ENCODE results near the gene DLG2.

DLG2 gene

GRCh38 chr11:84890676-84891075 is 736.5 kb downstream of the DLG2 start:
- Histone ChIP-seq H3K27ac (ENCODE audit: low read depth in 2 of 2, low read length in 2 of 2) (no peak overlapping the region), H3K36me3 (ENCODE audit: control insufficient read depth in 2 of 2, insufficient read depth in 2 of 2, low read length in 2 of 2) (no peaks in the 10 kb centered on the region), H3K9me3 (ENCODE audit: control insufficient read depth in 2 of 2, low read length in 2 of 2) (no peaks in the 10 kb centered on the region), H3K4me3 (ENCODE audit: low read length in 2 of 2) (no peak overlapping the region), H3K4me1 (ENCODE audit: control insufficient read depth in 2 of 2, insufficient read depth in 2 of 2, low read length in 2 of 2) (no peaks in the 10 kb centered on the region), H3K9ac (ENCODE audit: low read depth in 1 of 2, low read length in 2 of 2) (no peak overlapping the region), H3K27me3 (ENCODE audit: control insufficient read depth in 2 of 2, insufficient read depth in 2 of 2, low read length in 2 of 2) (no peaks in the 10 kb centered on the region)

DNA sequence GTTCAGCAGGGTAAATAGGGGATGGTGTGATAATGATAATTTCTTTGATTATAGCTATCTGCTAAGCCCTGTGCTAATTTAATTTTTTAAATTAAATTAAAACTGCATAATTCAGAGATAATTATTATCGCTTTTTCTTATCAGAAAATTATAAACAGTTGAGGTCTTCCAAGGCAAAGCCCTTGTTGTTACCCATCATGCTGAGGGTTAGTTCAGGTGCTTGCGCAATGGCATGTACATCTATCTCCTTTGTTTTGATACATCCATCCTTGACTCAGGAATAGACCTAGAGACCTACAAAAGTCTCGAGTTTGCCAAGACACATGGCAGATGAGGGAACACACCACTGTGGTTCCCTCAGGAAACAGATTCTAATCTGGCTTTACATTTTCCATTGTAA is 737.6 kb downstream of the DLG2 start:
- Histone ChIP-seq H3K27ac (ENCODE audit: low read depth in 2 of 2, low read length in 2 of 2) (no peak overlapping the region), H3K9me3 (ENCODE audit: control insufficient read depth in 2 of 2, low read length in 2 of 2) (no peaks in the 10 kb centered on the region), H3K4me3 (ENCODE audit: low read length in 2 of 2) (no peak overlapping the region), H3K27me3 (ENCODE audit: control insufficient read depth in 2 of 2, insufficient read depth in 2 of 2, low read length in 2 of 2) (no peaks in the 10 kb centered on the region), H3K36me3 (ENCODE audit: control insufficient read depth in 2 of 2, insufficient read depth in 2 of 2, low read length in 2 of 2) (no peaks in the 10 kb centered on the region), H3K9ac (ENCODE audit: low read depth in 1 of 2, low read length in 2 of 2) (no peak overlapping the region), H3K4me1 (ENCODE audit: control insufficient read depth in 2 of 2, insufficient read depth in 2 of 2, low read length in 2 of 2) (no peaks in the 10 kb centered on the region)

DNA sequence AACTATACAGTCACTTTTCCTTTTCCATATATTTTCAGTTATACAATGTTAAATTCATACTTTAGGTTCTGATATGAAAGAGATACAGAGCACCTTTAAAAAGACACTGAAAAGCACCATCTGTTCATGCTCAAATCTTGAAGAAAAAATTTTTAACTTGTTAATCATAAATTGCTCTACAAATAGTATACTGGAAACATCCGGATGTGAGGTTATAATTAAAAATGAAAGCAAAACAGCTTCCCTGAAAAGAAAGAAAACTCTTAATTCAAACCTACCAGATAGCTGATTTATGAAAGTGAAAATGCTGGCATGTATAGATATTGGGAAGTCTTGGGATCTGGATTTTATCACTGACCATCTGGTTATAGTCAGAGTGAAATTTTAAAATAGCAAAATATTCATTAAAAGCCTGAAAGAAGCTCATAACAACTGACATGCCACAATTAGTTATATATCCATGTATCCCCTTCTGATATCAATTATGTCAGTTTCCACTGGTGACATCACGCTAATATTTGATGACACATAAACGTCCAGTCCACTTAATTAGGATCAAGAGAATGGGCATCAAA is 740.0 kb downstream of the DLG2 start:
- H3K9me3 ChIP-seq (ENCODE audit: control insufficient read depth in 2 of 2, low read length in 2 of 2), result no peaks in the 10 kb centered on the region
- no peak overlapping the region for H3K4me3 ChIP-seq (ENCODE audit: low read length in 2 of 2)
- H3K9ac ChIP-seq (ENCODE audit: low read depth in 1 of 2, low read length in 2 of 2), result no peak overlapping the region
- no peaks in the 10 kb centered on the region for H3K36me3 ChIP-seq (ENCODE audit: control insufficient read depth in 2 of 2, insufficient read depth in 2 of 2, low read length in 2 of 2)
- H3K4me1 ChIP-seq (ENCODE audit: control insufficient read depth in 2 of 2, insufficient read depth in 2 of 2, low read length in 2 of 2), result no peaks in the 10 kb centered on the region
- no peaks in the 10 kb centered on the region for H3K27me3 ChIP-seq (ENCODE audit: control insufficient read depth in 2 of 2, insufficient read depth in 2 of 2, low read length in 2 of 2)
- no peak overlapping the region for H3K27ac ChIP-seq (ENCODE audit: low read depth in 2 of 2, low read length in 2 of 2)

GRCh38 chr11:84886344-84886743 is 740.8 kb downstream of the DLG2 start:
- Histone ChIP-seq H3K36me3 (ENCODE audit: control insufficient read depth in 2 of 2, insufficient read depth in 2 of 2, low read length in 2 of 2) (no peaks in the 10 kb centered on the region), H3K4me1 (ENCODE audit: control insufficient read depth in 2 of 2, insufficient read depth in 2 of 2, low read length in 2 of 2) (no peaks in the 10 kb centered on the region), H3K27me3 (ENCODE audit: control insufficient read depth in 2 of 2, insufficient read depth in 2 of 2, low read length in 2 of 2) (no peaks in the 10 kb centered on the region), H3K9me3 (ENCODE audit: control insufficient read depth in 2 of 2, low read length in 2 of 2) (no peaks in the 10 kb centered on the region), H3K9ac (ENCODE audit: low read depth in 1 of 2, low read length in 2 of 2) (no peak overlapping the region), H3K4me3 (ENCODE audit: low read length in 2 of 2) (no peak overlapping the region), H3K27ac (ENCODE audit: low read depth in 2 of 2, low read length in 2 of 2) (no peak overlapping the region)

DNA sequence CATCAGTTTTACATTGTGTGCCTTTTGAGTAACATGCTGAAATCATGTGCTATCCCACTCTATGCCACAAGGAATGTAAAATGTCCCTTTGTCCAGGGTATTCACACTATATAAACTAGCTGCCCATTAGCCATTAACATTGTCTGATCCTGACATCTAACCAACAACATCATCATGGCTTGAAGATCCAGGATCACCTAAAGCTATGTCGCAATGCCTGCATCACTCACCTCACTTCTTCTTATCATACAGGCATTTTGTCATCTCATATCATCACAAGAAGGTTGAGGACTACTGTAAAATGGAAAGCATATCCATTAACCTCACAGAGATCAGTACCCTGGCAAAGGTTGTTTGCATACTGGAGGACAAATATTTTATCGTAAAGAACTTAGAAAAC is 742.3 kb downstream of the DLG2 start:
- Histone ChIP-seq H3K27ac (ENCODE audit: low read depth in 2 of 2, low read length in 2 of 2) (no peak overlapping the region), H3K36me3 (ENCODE audit: control insufficient read depth in 2 of 2, insufficient read depth in 2 of 2, low read length in 2 of 2) (no peaks in the 10 kb centered on the region), H3K9me3 (ENCODE audit: control insufficient read depth in 2 of 2, low read length in 2 of 2) (no peaks in the 10 kb centered on the region), H3K4me1 (ENCODE audit: control insufficient read depth in 2 of 2, insufficient read depth in 2 of 2, low read length in 2 of 2) (no peaks in the 10 kb centered on the region), H3K9ac (ENCODE audit: low read depth in 1 of 2, low read length in 2 of 2) (no peak overlapping the region), H3K27me3 (ENCODE audit: control insufficient read depth in 2 of 2, insufficient read depth in 2 of 2, low read length in 2 of 2) (no peaks in the 10 kb centered on the region), H3K4me3 (ENCODE audit: low read length in 2 of 2) (no peak overlapping the region)

DNA sequence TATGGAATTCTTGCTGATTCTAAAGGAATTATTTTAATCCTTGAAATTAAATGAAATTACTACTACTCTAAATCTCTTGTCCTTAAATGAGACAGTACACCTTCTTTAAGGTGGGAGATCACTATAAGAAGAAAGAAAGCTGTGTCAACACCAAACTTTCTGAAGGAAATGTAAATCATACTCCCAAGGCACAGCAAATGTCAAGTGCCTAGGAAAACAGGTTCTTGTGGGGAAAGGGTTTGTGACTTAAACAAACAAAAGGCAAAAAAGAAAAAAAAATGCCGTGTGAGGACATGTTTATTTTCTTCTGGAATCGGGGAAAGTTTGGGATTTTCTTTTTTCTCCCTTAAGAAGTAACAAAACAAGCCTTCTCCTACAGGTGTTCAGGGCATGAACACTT is 745.1 kb downstream of the DLG2 start:
- H3K4me3 ChIP-seq (ENCODE audit: low read length in 2 of 2), result no peak overlapping the region
- no peak overlapping the region for H3K27ac ChIP-seq (ENCODE audit: low read depth in 2 of 2, low read length in 2 of 2)
- no peaks in the 10 kb centered on the region for H3K36me3 ChIP-seq (ENCODE audit: control insufficient read depth in 2 of 2, insufficient read depth in 2 of 2, low read length in 2 of 2)
- no peaks in the 10 kb centered on the region for H3K9me3 ChIP-seq (ENCODE audit: control insufficient read depth in 2 of 2, low read length in 2 of 2)
- H3K9ac ChIP-seq (ENCODE audit: low read depth in 1 of 2, low read length in 2 of 2), result no peak overlapping the region
- H3K4me1 ChIP-seq (ENCODE audit: control insufficient read depth in 2 of 2, insufficient read depth in 2 of 2, low read length in 2 of 2), result no peaks in the 10 kb centered on the region
- no peaks in the 10 kb centered on the region for H3K27me3 ChIP-seq (ENCODE audit: control insufficient read depth in 2 of 2, insufficient read depth in 2 of 2, low read length in 2 of 2)

- Histone ChIP-seq H3K9me3 (ENCODE audit: control insufficient read depth in 2 of 2, low read length in 2 of 2) (no peaks in the 10 kb centered on the region), H3K4me3 (ENCODE audit: low read length in 2 of 2) (no peak overlapping the region), H3K4me1 (ENCODE audit: control insufficient read depth in 2 of 2, insufficient read depth in 2 of 2, low read length in 2 of 2) (no peaks in the 10 kb centered on the region), H3K36me3 (ENCODE audit: control insufficient read depth in 2 of 2, insufficient read depth in 2 of 2, low read length in 2 of 2) (no peaks in the 10 kb centered on the region), H3K27ac (ENCODE audit: low read depth in 2 of 2, low read length in 2 of 2) (no peak overlapping the region), H3K27me3 (ENCODE audit: control insufficient read depth in 2 of 2, insufficient read depth in 2 of 2, low read length in 2 of 2) (no peaks in the 10 kb centered on the region), H3K9ac (ENCODE audit: low read depth in 1 of 2, low read length in 2 of 2) (no peak overlapping the region)
Observed at GRCh38 chr11:84871116-84871515, 756.0 kb downstream of the DLG2 start.

DNA sequence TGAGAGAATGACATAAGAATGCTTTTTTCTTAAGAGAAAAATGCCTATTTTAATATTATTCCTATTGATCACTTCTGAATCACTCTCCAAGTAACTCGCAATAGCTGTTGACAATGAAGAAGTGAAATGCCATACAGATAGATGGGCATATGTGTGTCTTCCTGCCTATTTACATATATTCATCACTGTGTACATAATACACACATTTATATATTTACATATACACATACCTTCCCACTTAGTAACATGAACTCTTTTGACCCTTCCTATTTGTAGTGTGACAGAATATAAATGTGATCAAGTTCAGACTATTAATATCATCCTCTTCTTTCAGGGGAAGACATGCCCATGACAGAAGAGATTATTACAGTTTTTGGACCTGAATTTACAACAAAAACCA is 756.7 kb downstream of the DLG2 start:
- no peaks in the 10 kb centered on the region for H3K36me3 ChIP-seq (ENCODE audit: control insufficient read depth in 2 of 2, insufficient read depth in 2 of 2, low read length in 2 of 2)
- H3K27ac ChIP-seq (ENCODE audit: low read depth in 2 of 2, low read length in 2 of 2), result no peak overlapping the region
- H3K27me3 ChIP-seq (ENCODE audit: control insufficient read depth in 2 of 2, insufficient read depth in 2 of 2, low read length in 2 of 2), result no peaks in the 10 kb centered on the region
- no peaks in the 10 kb centered on the region for H3K4me1 ChIP-seq (ENCODE audit: control insufficient read depth in 2 of 2, insufficient read depth in 2 of 2, low read length in 2 of 2)
- H3K4me3 ChIP-seq (ENCODE audit: low read length in 2 of 2), result no peak overlapping the region
- H3K9ac ChIP-seq (ENCODE audit: low read depth in 1 of 2, low read length in 2 of 2), result no peak overlapping the region
- H3K9me3 ChIP-seq (ENCODE audit: control insufficient read depth in 2 of 2, low read length in 2 of 2), result no peaks in the 10 kb centered on the region

GRCh38 chr11:84866922-84867321 is 760.2 kb downstream of the DLG2 start:
- Histone ChIP-seq H3K36me3 (ENCODE audit: control insufficient read depth in 2 of 2, insufficient read depth in 2 of 2, low read length in 2 of 2) (no peaks in the 10 kb centered on the region), H3K4me3 (ENCODE audit: low read length in 2 of 2) (no peak overlapping the region), H3K9ac (ENCODE audit: low read depth in 1 of 2, low read length in 2 of 2) (no peak overlapping the region), H3K27ac (ENCODE audit: low read depth in 2 of 2, low read length in 2 of 2) (no peak overlapping the region), H3K4me1 (ENCODE audit: control insufficient read depth in 2 of 2, insufficient read depth in 2 of 2, low read length in 2 of 2) (no peaks in the 10 kb centered on the region), H3K9me3 (ENCODE audit: control insufficient read depth in 2 of 2, low read length in 2 of 2) (no peaks in the 10 kb centered on the region), H3K27me3 (ENCODE audit: control insufficient read depth in 2 of 2, insufficient read depth in 2 of 2, low read length in 2 of 2) (no peaks in the 10 kb centered on the region)

- no peak overlapping the region for H3K9ac ChIP-seq (ENCODE audit: low read depth in 1 of 2, low read length in 2 of 2)
- no peaks in the 10 kb centered on the region for H3K27me3 ChIP-seq (ENCODE audit: control insufficient read depth in 2 of 2, insufficient read depth in 2 of 2, low read length in 2 of 2)
- H3K27ac ChIP-seq (ENCODE audit: low read depth in 2 of 2, low read length in 2 of 2), result no peak overlapping the region
- no peaks in the 10 kb centered on the region for H3K9me3 ChIP-seq (ENCODE audit: control insufficient read depth in 2 of 2, low read length in 2 of 2)
- H3K36me3 ChIP-seq (ENCODE audit: control insufficient read depth in 2 of 2, insufficient read depth in 2 of 2, low read length in 2 of 2), result no peaks in the 10 kb centered on the region
- H3K4me3 ChIP-seq (ENCODE audit: low read length in 2 of 2), result no peak overlapping the region
- no peaks in the 10 kb centered on the region for H3K4me1 ChIP-seq (ENCODE audit: control insufficient read depth in 2 of 2, insufficient read depth in 2 of 2, low read length in 2 of 2)
Observed at GRCh38 chr11:84865791-84866535, 761.2 kb downstream of the DLG2 start.

All from mucosa of rectum (tissue), 2 donors.